Measurements from ENCODE around the gene FOXL3. TPM values are rescaled to one million over a fixed set of nuclear protein-coding genes. Genes with fewer than 3 reads are reported as not detected.
A peak's percentile ranks its signal among the peaks of the same experiment; 100 is the strongest.

FOXL3 gene
- total RNA-seq, 1 donor from 2014 or later, result not detected

- Histone ChIP-seq H3K27me3 (ENCODE audit: low read depth) (peaks cover 19% of the 10 kb centered on the region), H3K9me3 (replicated peaks) (peaks cover 34% of the 10 kb centered on the region), H3K4me1 (no peaks in the 10 kb centered on the region), H3K27ac (replicated peaks) (no peak overlapping the region), H3K4me3 (no peak overlapping the region), H3K36me3 (no peaks in the 10 kb centered on the region)
- intact Hi-C loops (cut with micrococcal nuclease), result no loop called here
- DNase-seq, result peak; percentile 6
- TF ChIP-seq, protein P1, sequence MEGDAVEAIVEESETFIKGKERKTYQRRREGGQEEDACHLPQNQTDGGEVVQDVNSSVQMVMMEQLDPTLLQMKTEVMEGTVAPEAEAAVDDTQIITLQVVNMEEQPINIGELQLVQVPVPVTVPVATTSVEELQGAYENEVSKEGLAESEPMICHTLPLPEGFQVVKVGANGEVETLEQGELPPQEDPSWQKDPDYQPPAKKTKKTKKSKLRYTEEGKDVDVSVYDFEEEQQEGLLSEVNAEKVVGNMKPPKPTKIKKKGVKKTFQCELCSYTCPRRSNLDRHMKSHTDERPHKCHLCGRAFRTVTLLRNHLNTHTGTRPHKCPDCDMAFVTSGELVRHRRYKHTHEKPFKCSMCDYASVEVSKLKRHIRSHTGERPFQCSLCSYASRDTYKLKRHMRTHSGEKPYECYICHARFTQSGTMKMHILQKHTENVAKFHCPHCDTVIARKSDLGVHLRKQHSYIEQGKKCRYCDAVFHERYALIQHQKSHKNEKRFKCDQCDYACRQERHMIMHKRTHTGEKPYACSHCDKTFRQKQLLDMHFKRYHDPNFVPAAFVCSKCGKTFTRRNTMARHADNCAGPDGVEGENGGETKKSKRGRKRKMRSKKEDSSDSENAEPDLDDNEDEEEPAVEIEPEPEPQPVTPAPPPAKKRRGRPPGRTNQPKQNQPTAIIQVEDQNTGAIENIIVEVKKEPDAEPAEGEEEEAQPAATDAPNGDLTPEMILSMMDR (IDR thresholded peaks at IDR 0.05; ENCODE audit: borderline replicate concordance), result no peak
Observed at GRCh38 chr7:272108-272615, 17.8 kb upstream of the FOXL3 start.

DNA sequence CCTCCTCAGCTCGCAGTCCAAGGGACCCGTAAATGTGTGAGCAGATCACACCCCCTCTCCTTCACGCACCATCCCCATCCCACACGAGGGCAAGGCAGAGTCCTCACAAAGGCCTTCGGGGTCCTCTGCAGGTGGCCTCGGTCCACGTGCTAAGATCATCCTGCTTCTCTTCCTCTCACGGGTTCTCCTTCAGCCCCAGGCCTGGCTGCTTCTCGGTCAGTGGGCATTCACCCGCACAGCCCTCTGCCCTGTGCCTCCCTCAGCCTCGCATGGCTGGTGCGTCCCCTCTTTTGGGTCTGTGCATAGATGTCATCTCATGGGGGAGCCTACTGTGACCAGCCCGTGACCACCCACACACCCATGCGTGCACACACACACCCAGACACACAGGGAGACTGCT is 17.3 kb upstream of the FOXL3 start:
- H3K4me1 ChIP-seq, result no peaks in the 10 kb centered on the region
- TF ChIP-seq, protein P1 (IDR thresholded peaks at IDR 0.05; ENCODE audit: borderline replicate concordance), result no peak
- H3K9me3 ChIP-seq (replicated peaks), result peaks cover 34% of the 10 kb centered on the region
- no peak overlapping the region for H3K4me3 ChIP-seq
- peak; percentile 3 for DNase-seq
- no peaks in the 10 kb centered on the region for H3K36me3 ChIP-seq
- peaks cover 19% of the 10 kb centered on the region for H3K27me3 ChIP-seq (ENCODE audit: low read depth)
- H3K27ac ChIP-seq (replicated peaks), result no peak overlapping the region
- intact Hi-C loops (cut with micrococcal nuclease), result no loop called here

DNA sequence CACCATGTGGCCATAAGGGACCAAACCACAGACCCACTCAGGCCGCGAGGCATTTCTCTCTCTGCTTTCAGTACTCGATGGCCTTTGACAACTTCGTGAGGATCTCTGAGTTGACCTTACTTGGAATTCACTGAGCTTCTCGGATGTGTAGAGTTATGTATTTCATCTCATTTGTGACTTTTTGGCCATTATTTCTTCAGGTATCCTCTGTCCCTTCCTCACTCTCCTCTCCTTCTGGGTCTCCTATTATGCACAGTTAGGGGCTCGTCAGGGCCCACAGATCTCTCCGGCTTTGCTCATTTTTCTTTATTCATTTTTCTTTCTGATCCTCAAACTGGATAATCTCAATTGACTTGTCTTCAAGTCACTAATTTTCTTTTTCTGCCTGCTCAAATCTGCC is 16.6 kb upstream of the FOXL3 start:
- TF ChIP-seq, protein P1 (IDR thresholded peaks at IDR 0.05; ENCODE audit: borderline replicate concordance), result no peak
- no peak for DNase-seq
- Histone ChIP-seq H3K9me3 (replicated peaks) (peaks cover 34% of the 10 kb centered on the region), H3K4me1 (no peaks in the 10 kb centered on the region), H3K27ac (replicated peaks) (no peak overlapping the region), H3K36me3 (no peaks in the 10 kb centered on the region), H3K27me3 (ENCODE audit: low read depth) (peaks cover 19% of the 10 kb centered on the region), H3K4me3 (no peak overlapping the region)
- intact Hi-C loops (cut with micrococcal nuclease), result no loop called here

- TF ChIP-seq, protein P1 (IDR thresholded peaks at IDR 0.05; ENCODE audit: borderline replicate concordance), result no peak
- no peak overlapping the region for H3K27ac ChIP-seq (replicated peaks)
- no peak overlapping the region for H3K4me3 ChIP-seq
- intact Hi-C loops (cut with micrococcal nuclease), result no loop called here
- H3K9me3 ChIP-seq (replicated peaks), result peaks cover 34% of the 10 kb centered on the region
- H3K4me1 ChIP-seq, result no peaks in the 10 kb centered on the region
- H3K36me3 ChIP-seq, result no peaks in the 10 kb centered on the region
- H3K27me3 ChIP-seq (ENCODE audit: low read depth), result peaks cover 15% of the 10 kb centered on the region
- no peak for DNase-seq
Observed at GRCh38 chr7:274266-274665, 15.7 kb upstream of the FOXL3 start.

DNA sequence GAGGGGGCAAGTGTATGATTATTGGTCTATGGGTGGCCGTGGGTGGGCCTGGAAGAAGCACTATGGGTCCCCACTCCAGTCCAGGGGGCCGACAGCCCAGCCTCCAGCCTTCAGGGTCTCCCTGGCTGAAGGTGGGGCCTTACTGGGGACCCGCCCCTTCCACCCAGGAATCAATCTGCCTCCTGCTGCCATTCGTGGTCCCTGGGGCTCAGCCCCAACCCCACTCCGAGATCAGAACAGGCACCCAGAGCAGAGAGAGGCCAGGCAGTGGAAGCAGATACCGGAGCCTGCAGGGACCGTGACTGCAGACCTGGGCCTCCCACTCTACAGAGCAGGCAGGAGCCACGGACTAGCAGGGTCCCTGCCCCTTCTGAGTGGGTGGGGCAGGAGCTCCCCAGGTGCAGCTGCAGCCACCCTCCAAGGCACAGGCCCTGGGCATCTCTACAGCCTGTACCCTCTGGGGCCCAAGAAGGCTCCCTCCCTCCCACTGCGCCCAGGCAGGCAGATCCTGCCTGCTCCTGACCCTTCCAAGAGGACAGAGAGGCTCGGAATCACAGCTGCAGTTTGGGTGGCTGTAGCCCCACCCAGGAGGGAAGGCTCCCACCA is 13.6 kb upstream of the FOXL3 start:
- peak; percentile 5 for DNase-seq
- Histone ChIP-seq H3K4me1 (no peaks in the 10 kb centered on the region), H3K4me3 (no peak overlapping the region), H3K27me3 (ENCODE audit: low read depth) (peaks cover 22% of the 10 kb centered on the region), H3K27ac (replicated peaks) (no peak overlapping the region), H3K9me3 (replicated peaks) (peaks cover 34% of the 10 kb centered on the region), H3K36me3 (no peaks in the 10 kb centered on the region)
- TF ChIP-seq, protein P1 (IDR thresholded peaks at IDR 0.05; ENCODE audit: borderline replicate concordance), result no peak
- intact Hi-C loops (cut with micrococcal nuclease), result no loop called here

Data from left ventricle myocardium inferior (tissue), 1 donor.